CD4-positive, alpha-beta T cell treated with Interleukin-10 for 1 hour (primary cell): Measurements from ENCODE around the gene ALK.

Source experiments
- DNase-seq: peaks from one replicate; pipeline ENCODE4 v3.0.0-alpha.2; 2020

The ALK gene

GRCh38 chr2:29392774-29393173 lies 528.6 kb downstream of the ALK start:
- no peak for DNase-seq

- DNase-seq = no peak
These were observed 531.2 kb downstream of the ALK start for GRCh38 chr2:29390136-29390535.

DNA sequence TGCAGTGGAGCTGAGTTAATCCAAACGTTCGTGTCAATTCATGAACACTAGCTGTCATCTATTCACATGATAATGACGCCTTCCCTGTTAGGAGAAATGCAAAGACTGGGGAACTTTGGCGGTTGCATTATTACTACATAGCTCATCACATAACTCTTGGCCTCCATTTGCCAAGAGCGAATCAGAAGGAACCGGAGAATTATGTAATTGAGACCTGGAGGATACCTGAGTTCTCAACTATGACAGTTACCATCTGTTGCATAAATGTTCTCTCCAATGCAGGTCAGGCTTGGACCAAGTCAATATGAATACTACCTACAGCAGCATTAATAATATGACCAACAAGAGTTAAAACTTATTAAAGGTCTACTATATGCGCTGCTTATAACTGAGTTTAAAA lies 531.7 kb downstream of the ALK start:
- DNase-seq = no peak

DNA sequence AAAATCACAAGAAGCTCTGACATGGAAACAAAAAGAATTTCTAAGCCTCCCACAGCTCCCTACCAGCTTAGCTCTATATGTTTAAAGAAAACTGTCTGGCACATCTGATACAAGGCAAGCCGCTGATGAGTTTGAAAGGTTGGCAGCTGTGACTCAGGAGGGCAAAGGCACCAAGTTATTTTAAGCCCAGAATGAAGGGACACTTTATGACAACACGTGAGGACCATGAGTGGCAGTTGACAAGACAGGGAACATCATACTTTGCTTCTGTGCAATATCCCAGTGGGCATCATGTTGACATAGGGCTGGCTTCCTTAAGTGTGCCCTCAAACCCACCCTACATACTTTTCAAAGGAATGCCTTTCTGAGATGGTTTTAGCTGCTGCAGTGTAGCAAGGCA lies 533.3 kb downstream of the ALK start:
- DNase-seq = no peak

DNA sequence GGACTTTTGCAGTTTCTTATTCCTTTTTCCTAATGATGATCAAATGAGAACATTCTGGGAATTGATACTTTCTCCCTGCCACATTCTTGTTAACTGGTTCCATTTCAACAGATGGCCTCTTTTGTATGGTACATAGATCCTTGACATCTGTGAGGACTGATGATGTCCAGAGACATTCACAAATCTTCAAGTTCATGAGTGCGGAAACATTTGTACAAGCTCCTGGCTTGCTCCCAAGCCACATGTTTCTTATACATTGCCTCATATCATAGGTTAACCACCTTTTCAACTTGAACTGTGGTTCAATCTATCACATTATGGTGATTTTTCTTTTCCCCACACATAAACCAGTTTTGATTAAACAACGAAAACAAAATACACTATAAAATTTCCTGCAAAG lies 538.9 kb downstream of the ALK start:
- no peak for DNase-seq

DNA sequence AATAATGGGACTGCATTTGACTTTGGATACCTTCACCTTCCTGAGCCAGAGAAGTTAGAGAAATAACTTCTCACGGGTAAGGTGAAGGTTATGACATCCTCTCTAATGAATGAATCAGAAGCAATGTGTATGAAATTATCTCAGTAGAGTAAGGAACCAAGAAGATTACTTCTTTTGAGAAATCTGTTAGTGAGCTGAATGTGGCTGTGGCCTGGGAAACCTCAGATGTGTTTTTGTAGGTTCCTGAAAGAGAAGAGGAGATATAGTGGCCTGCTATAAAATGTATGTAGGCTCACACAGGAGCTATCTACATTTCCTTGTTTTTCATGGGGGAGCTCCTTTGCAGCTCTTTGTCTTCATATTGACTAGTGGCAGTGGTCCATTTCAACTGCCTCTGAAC lies 543.6 kb downstream of the ALK start:
- DNase-seq = no peak

- DNase-seq = no peak
These were observed 544.8 kb downstream of the ALK start for GRCh38 chr2:29376541-29376940.

GRCh38 chr2:29375843-29376242 lies 545.5 kb downstream of the ALK start:
- DNase-seq = no peak

- no peak for DNase-seq
These were observed 546.6 kb downstream of the ALK start for GRCh38 chr2:29374823-29375222.

DNA sequence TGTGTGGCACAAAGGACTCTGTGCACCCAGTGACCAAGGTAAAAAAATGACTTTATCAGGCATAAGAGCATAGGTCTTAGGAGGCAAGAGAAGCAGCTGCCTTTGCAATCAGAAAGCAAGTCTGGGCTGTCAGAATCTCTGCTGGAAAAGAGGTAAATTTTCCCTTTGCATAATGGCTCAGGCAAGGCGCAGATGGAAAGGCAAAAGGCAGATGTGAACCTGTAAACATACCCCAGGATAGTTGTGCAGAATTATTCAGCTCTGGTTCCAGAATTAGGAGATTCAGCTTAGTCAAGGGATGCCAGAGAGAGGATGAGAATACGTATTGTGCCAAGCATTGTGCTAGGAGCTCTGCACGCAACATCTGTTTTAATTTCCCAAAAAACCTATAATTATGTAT lies 547.5 kb downstream of the ALK start:
- no peak for DNase-seq

GRCh38 chr2:29372185-29372584 lies 549.2 kb downstream of the ALK start:
- DNase-seq = no peak

DNA sequence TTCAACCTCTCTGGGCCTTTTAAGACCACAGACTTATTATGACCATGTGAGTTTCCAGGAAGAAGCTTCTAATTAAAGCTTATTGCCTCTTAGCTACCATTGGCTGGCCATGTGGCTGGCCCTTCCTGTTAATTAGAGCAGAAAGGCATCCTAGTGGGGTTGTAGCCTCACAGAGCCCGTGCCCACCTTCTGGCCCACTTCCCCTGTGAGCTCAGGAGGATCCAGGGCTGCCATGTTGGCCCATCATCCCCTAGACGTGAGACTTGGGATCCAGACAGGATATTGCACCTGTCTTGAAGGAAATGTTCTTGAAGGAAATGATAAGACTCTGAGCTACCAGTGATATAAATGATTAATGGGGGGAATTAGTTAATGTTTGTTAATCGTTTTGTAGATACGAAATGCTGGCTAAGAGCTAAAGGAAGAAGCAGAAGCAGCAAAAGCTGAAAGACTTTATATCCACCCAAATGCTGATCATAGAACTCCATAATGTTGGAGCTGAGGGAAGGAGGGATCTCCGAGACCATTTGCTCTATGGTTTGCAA lies 550.7 kb downstream of the ALK start:
- no peak for DNase-seq

DNA sequence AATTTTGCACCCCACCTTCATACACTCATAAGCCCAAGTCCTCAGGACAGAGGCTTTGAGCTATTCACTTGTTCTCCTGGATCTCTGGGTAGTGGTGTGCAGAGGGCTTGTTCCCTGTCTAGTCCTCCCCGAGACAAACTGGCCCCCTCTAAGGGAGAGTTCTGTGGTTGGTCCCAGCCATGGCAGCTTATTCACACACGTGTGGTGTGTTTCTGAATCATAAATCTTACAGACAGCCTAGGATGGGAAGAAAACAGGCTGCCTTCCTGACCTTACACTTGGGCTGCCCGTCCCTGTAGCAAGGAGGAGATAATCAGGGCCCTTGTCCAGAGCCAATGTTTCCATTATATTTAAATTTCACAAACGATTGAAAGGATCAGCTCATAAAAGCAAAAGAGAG lies 551.2 kb downstream of the ALK start:
- no peak for DNase-seq

GRCh38 chr2:29368659-29369040 lies 552.7 kb downstream of the ALK start:
- DNase-seq = no peak

DNA sequence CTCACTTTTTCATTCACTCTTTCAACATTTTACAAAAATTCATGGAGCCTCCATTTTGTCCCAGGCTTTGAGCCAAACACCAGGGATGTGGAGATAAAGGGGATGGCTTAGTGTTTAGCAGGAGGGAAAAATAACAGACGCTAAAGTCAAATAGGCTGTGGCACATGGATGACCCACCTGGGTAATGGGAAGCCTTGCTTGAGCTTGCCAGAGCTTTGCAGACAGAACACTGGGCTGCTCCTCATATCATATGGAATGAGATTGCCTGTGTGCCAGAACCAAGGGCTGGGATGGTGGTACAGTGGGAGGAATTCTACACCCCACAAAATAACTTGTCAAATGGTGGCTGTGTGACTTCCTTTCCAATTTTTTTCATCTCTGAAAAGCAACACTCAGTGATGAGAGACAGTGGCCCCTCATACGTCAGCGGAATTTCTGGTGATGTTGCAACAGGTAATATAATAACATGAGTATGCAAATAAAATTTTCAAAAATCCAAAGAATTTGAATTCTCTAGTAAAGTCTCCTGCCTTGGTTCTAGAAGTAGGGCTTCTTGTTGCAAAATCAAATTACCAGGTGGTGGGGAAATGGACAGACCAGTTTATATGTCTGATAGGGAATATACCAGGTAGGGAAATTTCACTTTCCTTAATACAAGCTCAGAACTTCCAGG lies 553.3 kb downstream of the ALK start:
- no peak for DNase-seq

DNA sequence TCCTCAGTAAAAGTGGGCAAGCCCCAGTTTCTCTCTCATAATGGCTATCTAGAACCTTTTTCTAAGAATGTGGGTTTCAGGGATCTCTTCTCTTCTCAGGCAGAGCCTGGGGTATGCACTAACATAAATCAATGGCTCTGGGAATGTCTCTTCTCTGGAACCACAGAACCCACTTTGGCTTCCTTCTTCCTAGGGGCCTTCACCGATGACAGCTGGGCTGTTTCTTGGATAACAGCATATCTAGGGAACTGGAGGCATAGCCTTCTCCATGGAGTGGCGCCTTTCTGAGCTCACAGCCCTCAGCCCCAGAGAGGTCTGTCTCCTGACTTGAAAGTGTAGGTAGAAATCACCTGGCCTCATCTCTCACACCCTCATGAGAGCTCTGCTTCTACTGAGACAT lies 558.3 kb downstream of the ALK start:
- no peak for DNase-seq

- no peak for DNase-seq
These were observed 560.2 kb downstream of the ALK start for GRCh38 chr2:29361231-29361630.

- no peak for DNase-seq
These were observed 561.2 kb downstream of the ALK start for GRCh38 chr2:29360016-29360784.

DNA sequence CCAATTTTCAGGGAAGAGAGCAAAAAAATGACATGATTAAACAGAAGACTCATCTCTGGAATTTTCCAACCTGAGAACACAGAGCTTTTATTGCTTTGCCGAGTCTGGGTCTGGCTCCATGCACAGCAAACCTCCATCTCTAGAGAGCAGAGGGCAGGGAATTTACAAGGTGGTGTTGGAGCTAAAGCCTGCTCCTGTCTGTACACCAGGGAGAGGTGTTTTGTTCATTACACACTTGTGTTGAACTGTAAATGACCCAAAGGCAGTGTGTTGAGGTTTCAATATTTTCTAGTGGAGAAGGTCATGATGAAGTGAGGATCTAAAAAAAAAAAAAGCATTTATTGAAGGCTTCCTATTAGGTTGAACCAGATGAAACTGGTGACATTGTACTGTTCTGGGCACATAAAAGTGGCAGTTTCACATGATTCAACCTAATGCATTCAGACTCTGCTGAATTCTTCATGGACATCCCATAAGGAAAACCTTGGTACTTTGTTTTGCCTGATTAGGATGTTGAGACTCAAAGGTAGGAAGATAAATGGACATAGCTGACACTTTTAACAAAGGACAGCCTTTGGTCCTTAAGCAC lies 567.9 kb downstream of the ALK start:
- no peak for DNase-seq

GRCh38 chr2:29351916-29352591 lies 569.3 kb downstream of the ALK start:
- no peak for DNase-seq

- no peak for DNase-seq
These were observed 570.1 kb downstream of the ALK start for GRCh38 chr2:29351248-29351647.

DNA sequence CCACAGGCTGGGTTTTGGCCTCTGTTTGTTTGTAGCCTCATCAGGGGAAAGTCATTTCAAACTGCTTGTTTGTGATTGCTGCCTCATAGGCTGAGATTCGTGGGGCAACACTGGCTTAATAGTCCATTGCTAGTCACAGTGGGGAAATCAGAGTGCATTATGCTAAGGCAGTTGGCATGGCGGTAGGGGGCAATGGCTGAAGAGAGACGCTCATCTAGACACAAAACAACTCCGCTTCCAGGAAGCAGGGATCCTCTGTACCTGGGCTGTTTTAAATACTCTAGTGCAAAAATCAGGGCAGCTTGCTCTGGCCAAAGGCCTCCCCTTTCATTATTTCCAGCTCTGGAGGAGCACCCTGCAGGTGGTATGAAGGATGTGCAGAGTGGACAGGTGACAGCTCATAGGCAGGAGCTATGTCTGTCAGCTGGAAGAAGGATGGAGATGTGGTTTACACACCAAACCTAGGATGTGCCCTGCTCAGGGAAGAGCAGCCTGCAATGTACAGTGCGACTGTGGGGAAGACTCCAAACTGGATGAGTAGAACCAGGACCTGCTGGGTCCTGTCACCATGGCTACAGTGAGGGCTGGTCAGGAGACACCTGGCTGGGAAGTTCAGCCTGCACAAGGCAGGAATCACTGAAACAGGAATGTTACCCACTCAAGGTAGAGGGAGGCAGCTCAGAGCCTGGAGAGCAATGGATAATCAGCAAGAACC lies 571.9 kb downstream of the ALK start:
- DNase-seq = no peak
